GM06990 (cell line): ENCODE measurements around the gene TM9SF4.

ENCODE experiments used
- DNase-seq: peaks from one replicate; pipeline ENCODE4 v3.0.0-alpha.2; 2011; ENCODE audit not compliant: insufficient read length; ENCODE audit errors: extremely low read depth
- H3K27me3 ChIP-seq: replicated peaks from 2 replicates; pipeline ENCODE4 v1.6.0; 2011; ENCODE audit warnings: low read length; ENCODE audit not compliant: control insufficient read depth, insufficient read depth
- H3K36me3 ChIP-seq: 2 replicates; pipeline ENCODE4 v1.5.1; 2011; ENCODE audit warnings: low read length; ENCODE audit not compliant: control insufficient read depth, insufficient read depth
- H3K4me3 ChIP-seq: replicated peaks from 2 replicates; pipeline ENCODE4 v1.5.1; 2011; ENCODE audit warnings: low read depth, mild to moderate bottlenecking, control low read depth, low read length
- CTCF ChIP-seq: IDR thresholded peaks from 2 replicates; pipeline ENCODE4 v1.5.1; 2011; ENCODE audit warnings: low read length, control low read depth, mild to moderate bottlenecking, inconsistent platforms; ENCODE audit not compliant: insufficient read depth, poor library complexity, severe bottlenecking

Gene TM9SF4

GRCh38 chr20:32129863-32130262 is 20.3 kb downstream of the TM9SF4 start:
- H3K27me3 ChIP-seq, result no peaks in the 10 kb centered on the region
- no peak for DNase-seq
- TF ChIP-seq CTCF, result no peak
- peaks cover 5% of the 10 kb centered on the region for H3K36me3 ChIP-seq
- no peak overlapping the region for H3K4me3 ChIP-seq

DNA sequence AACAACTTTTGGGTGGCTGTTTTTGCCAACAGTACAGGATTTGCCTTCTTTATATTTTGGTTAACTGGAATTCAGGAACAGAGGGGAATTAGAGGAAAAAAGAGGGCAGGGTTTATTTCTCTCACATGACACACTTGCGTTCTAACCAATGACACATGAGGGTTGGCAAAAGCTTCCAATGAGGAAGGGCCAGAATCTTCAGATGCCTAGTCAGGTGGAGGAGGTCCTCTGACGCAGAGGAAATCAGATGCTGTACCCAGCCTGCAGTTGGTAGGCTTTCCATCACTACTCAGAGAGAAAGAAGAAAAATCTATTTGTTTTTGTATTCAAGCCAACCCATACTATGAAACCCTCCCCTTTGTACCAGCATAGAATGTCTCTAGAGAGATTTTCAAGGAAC is 20.8 kb downstream of the TM9SF4 start:
- Histone ChIP-seq H3K27me3 (no peaks in the 10 kb centered on the region), H3K36me3 (peaks cover 5% of the 10 kb centered on the region), H3K4me3 (no peak overlapping the region)
- DNase-seq, result no peak
- TF ChIP-seq CTCF, result no peak

- Histone ChIP-seq H3K27me3 (no peaks in the 10 kb centered on the region), H3K36me3 (peaks cover 6% of the 10 kb centered on the region), H3K4me3 (no peak overlapping the region)
- no peak for DNase-seq
- TF ChIP-seq CTCF, result no peak
Measured at GRCh38 chr20:32130965-32131364, 21.5 kb downstream of the TM9SF4 start.

DNA sequence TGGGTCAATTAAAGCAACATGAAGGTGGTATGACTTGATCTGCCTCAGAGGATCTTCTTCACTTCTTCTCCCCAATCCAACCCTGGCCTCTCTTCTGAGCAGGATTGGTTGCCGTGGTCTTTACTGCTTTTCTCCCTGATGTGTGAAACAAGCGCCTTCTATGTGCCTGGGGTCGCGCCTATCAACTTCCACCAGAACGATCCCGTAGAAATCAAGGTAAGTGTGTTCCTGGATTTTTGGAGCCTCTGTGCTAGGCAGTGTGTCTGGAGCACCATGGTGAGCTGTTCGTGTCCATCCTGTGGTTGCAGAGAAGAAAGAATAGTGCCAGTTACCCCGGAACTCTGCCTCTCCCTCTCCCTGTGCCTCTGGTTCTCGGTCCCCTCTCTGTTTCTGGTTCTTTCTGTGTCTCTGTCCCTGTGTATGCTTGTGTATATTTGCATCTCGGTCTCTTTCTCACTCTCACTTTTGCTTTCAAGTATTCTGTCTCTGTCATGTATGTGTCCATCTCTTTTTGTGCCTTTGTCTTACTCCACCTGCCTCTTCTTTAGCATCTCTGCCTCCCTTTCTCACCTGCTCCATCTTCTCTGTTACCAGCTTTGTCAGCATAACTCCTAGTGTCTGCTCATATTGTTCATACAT is 23.5 kb downstream of the TM9SF4 start:
- no peaks in the 10 kb centered on the region for H3K27me3 ChIP-seq
- H3K36me3 ChIP-seq, result peaks cover 14% of the 10 kb centered on the region
- DNase-seq, result no peak
- TF ChIP-seq CTCF, result no peak
- H3K4me3 ChIP-seq, result no peak overlapping the region

- TF ChIP-seq CTCF, result no peak
- no peak overlapping the region for H3K4me3 ChIP-seq
- peaks cover 17% of the 10 kb centered on the region for H3K36me3 ChIP-seq
- H3K27me3 ChIP-seq, result no peaks in the 10 kb centered on the region
- DNase-seq, result no peak
Measured at GRCh38 chr20:32134026-32134425, 24.5 kb downstream of the TM9SF4 start.

- no peak overlapping the region for H3K4me3 ChIP-seq
- no peak for TF ChIP-seq CTCF
- DNase-seq, result no peak
- H3K27me3 ChIP-seq, result no peaks in the 10 kb centered on the region
- peaks cover 23% of the 10 kb centered on the region for H3K36me3 ChIP-seq
Measured at GRCh38 chr20:32135983-32136515, 26.5 kb downstream of the TM9SF4 start.
